Measurements from ENCODE around the gene GBF1.
"Not testable (repeated sequence)": the region's sequence is repeated elsewhere in the genome, so short reads cannot be mapped to it uniquely, and the experiment has no call there.

GBF1 gene

DNA sequence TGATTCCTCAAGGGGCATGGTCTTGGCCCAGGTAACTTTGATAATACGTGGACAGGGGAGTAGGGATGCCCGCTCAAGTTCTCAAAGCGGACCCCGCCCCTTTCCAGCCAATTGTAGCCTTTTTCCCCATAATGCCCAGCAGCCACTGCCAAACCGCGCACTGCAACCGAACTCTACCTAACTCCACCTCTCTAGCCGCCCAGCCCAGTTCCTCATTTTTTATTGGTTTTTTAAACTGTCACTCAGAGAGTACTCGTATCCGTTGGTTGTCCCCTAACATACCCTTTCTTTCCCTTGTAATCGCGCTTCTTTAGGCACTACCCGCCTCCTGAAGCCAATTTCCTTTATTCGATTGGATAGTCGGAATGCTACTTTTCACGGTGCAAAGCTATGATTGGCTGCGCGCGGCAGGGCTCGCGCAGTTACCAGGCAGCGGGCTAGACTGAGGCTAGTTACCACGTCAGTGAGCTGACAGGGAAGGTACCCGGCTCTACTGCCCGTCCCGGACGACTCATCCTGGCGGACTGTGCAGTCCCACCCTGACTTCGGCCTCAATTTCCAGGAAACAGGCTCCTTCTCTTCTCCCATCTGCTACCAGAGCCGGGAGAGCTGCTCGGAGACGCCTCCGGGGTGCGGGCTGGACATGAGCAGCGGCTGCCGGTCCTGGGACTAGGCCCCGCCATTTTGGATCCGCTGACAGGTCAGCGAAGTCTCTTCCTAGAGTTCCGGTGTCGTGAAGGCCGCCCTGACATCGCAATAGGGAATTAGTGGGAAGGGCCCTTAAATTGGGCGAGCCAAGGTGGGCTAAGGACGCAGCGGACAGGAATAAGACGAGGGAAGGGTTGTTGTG is at the start of gene GBF1:
Gene GBF1 (plus strand): TSS at position 451 of the 850 bp plus-strand sequence. CDS start 13,407 bp downstream, outside the sequence.
- DNase-seq, result peak; percentile 92

DNA sequence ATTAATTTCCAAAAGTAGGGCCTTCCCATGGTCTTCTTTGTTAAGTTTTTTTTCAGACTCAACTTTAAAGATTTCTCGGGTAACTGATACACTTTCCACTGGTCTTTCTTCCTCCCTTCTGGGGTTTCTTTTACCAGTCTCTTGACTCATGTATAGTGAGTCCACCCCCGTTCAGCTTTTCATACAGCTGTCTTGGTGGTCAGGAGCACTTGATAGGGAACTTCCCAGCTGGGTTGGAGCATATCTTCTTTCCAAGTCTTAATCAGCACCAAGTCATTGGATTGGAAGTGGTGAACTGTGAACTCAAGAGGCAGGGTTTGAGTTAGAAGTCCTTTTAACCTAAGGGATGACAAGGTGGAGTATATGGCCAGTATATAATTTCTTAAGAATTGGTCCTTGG is 48.4 kb upstream of the GBF1 start:
- DNase-seq, result peak; percentile 45

GRCh38 chr10:102198027-102198426 is 47.3 kb upstream of the GBF1 start:
- no peak for DNase-seq

DNA sequence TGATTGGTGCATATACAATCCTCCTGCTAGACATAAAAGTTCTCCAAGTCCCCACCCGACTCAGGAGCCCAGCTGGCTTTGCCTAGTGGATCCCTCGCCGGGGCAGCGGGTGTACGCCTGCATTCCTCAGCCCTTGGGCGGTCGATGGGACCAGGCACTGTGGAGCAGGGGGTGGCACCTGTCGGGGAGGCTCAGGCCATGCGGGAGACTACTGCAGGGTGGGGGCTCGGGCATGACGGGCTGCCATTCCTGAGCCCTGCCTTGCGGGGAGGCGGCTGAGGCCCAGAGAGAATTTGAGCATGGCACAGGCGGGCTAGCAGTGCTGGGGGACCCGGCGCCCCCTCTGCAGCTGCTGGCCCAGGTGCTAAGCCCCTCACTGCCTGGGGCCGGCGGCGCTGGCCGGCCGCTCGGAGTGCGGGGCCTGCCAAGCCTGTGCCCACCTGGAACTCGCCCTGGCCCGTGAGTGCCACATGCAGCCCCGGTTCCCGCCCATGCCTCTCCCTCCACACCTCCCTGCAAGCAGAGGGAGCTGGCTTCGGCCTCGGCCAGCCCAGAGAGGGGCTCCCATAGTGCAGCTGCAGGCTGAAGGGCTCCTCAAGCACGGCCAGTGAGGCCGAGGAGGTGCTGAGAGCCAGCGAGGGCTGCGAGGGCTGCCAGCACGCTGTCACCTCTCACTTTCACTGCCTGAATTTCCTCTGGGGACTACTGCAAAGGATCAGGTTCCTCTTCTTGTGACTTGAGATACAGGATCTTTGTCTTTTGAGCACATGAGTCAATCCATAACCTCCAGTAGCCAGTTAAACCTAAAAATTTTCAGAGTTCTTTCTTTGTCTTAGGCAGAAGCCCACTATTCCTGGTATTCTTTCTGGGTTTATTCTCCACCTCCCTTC is 44.3 kb upstream of the GBF1 start:
- DNase-seq, result no peak

DNA sequence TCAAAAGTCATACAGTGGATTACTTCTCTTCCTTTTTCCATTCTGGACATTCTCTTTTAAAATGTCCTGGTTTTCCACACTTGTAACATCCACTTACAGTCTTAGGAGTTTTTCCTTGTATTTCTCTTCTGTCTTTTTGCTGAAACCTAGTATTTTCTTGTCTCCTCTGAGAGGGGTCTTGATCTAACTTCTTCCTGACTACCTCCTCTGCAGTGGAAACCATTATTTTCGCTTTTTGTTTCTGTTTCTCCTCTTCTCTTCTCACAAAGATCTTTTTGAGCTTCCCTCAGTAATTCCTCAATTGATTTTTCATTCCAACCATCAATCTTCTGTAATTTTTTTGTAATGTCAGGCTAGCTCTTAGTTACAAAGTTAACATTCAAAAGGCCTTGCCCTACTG is 42.9 kb upstream of the GBF1 start:
- no peak for DNase-seq

DNA sequence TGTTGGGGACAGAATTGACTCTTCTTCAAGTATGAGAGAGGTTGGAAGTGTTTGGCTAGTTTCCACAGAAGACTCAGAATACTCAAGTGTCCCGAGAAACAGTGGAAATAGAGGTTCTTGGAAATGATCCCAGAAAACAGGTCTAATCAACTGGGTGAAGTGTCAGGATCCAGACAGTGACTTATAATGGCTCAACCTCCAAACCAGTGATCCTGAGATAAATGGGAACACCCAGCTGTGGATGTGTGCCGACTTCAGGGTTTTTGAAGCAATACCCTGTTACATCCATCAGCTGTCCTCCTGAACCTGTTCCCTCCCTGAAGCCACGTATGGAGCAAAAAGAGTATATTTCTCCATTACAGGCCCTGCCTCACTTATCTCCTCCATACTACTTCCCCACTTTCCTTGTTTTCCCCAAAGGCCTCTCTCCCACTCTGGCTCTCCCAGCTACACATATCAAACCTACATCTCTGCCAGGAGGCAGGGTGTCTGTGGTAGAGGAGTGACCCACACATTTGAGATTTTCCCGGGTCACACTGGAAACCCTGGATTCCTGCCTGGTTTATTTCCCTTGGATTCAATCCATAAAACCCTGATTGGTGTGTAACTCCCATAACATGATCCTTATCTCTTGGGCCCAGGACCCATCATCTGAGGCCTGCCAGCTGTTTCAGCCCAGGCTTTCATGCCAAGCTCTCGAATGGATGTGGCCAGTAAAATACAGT is 36.9 kb upstream of the GBF1 start:
- no peak for DNase-seq

GRCh38 chr10:102211615-102212299 is 33.6 kb upstream of the GBF1 start:
- DNase-seq, result no peak

DNA sequence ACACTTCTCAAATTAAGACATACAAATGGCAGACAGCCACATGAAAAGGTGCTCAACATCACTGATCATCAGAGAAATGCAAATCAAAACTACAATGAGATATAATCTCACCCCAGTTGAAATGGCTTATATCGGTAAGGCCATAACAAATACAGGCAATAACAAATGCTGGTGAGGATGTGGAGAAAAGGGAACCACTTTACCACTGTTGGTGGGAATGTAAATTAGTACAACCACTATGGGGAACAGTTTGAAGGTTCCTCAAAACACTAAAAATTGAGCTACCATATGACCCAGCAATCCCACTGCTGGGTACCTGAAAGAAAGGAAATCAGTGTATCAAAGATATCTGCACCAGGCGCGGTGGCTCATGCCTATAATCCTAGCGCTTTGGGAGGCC is 31.7 kb upstream of the GBF1 start:
- not testable (repeated sequence) for DNase-seq

DNA sequence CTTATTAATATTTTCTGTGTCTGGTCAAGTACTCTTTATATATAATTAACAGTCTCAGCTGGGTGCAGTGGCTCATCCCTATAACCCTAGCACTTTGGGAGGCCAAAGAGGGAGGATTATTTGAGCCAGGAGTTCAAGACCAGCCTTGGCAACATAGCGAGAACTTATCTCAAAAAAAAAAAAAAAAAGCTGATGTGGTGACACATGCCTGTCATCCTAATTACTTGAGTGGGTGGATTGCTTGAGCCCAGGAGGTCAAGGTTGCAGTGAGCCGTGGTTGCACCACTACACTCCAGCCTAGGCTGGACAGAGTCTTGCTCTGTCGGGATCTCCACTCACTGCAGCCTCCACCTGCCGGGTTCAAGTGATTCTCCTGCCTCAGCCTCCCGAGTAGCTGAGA is 26.0 kb upstream of the GBF1 start:
- DNase-seq, result no peak

- no peak for DNase-seq
Measured at GRCh38 chr10:102220612-102221011, 24.7 kb upstream of the GBF1 start.

DNA sequence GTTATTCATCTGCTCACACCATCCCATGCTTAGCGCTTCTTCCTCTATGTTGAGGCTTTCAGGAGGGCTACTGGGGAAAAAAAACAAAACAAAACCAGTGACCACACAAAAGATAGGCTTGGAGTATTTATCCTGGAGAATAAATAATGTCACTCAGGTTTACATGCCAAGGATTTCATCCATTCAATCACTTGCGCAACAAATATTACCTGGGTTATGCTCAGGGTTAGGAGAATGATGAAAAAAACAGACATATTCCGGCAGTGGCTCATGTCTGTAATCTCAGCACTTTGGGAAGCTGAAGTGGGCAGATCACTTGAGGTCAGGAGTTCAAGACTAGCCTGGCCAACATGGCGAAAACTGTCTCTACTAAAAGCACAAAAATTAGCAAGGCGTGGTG is 22.5 kb upstream of the GBF1 start:
- DNase-seq, result no peak

GRCh38 chr10:102225646-102226541 is 19.4 kb upstream of the GBF1 start, which contains the start of gene ELOVL3:
Gene ELOVL3, plus strand, starts transcription at chr10:102226299. Its CDS starts 250 bp downstream, at chr10:102226549.
- peak; percentile 92 for DNase-seq

DNA sequence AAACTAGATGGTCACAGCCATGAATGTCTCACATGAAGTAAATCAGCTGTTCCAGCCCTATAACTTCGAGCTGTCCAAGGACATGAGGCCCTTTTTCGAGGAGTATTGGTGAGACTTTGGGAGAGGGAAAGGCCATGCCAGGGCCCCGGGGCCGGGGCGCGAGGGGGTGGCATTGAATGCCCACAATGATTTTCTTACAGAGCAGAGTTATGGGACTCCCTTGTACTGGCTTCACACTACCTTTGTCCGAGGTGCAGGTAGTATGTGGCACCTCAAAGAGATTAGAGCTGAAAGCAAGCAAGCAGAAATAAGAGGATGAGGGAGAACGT is 18.8 kb upstream of the GBF1 start:
- no peak for DNase-seq

- DNase-seq, result no peak
Measured at GRCh38 chr10:102227050-102227449, 18.3 kb upstream of the GBF1 start.

DNA sequence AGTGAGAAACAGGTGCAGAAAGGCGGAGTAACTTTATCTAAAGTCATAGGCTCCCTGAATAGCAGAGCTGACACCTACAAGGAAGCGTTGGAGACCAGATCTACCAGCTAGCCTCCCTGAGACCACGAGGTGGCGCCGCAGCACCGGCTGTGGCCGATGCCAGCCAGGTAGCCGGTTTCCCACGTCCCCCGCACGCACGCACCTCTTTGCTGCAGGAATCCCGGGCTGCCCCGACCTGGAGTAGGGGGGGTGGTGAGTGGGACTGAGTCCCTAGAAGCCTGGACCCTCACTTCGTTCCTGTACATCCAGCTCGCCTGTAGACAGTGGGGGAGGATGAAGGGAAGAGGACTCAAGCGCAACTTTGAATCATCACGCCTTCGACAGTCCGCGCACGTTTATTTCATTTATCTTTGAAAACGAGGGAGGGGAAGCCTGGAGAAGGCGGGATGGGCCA is 15.5 kb upstream of the GBF1 start:
- peak; percentile 92 for DNase-seq

DNA sequence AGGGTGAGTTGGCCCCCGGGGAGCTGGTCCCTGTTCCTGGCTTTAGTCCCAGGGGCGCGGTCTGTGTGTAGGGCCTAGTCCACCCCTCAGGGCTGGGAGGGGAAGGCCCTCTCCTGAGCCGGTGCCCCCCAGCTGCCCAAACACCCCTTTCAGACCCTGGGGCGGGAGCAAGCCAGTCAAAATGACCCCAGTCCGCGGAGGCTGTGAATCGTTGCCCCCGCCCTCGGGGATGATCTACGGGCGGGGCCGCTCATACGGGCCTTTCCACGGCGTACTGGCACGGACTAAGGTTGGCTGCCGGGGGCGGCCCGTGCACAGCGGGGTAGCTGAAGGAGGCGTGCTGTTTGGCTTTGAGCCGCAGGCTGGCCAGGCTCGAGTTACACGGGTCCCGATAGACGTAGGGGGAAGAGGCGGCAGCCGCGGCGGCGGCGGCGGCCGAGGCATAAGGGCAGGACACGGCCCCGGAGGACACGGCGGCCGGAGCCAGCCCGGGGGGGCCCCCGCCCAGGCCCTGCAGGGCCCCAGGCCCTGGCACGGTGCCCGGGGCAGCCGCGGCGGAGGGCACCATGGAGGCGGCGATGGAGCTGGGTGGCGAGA is 15.0 kb upstream of the GBF1 start:
- DNase-seq, result peak; percentile 69

- DNase-seq, result peak; percentile 68
Measured at GRCh38 chr10:102230861-102231356, 14.4 kb upstream of the GBF1 start.

- peak; percentile 87 for DNase-seq
Measured at GRCh38 chr10:102231357-102232318, 13.7 kb upstream of the GBF1 start.

GRCh38 chr10:102233997-102234396 is 11.3 kb upstream of the GBF1 start:
- no peak for DNase-seq

All from activated CD4-positive, alpha-beta T cell treated with anti-CD3 and anti-CD28 coated beads for 48 hours (primary cell).